Measurements from ENCODE around the gene CREB3L2. TPM values are rescaled to one million over a fixed set of nuclear protein-coding genes. Genes with fewer than 3 reads are reported as not detected.
A peak's percentile ranks its signal among the peaks of the same experiment; 100 is the strongest.
"Not testable (repeated sequence)": the region's sequence is repeated elsewhere in the genome, so short reads cannot be mapped to it uniquely, and the experiment has no call there.

The CREB3L2 gene
- total RNA-seq, 1 donor from 2014 or later: 175 TPM

DNA sequence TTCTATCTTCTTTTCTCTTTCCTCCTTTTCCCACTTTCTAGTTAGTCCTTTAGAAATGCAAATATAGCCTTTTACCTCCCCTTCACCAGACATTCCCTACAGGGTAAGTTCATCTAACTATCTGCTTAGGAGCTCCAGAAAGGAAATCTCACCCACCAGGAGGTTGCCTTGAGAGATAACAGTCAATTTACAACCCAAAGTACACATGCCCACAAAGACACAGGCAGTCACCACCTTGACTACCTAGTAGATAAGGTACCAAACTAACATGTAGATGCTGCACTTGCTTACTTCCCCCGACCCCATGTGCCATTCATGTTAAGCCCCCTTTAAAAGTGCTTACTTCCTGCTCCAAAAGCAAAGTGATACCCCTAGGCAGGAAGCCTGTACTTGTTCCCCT is 12.8 kb upstream of the CREB3L2 start:
- no peak for DNase-seq (ENCODE audit: low spot score)

DNA sequence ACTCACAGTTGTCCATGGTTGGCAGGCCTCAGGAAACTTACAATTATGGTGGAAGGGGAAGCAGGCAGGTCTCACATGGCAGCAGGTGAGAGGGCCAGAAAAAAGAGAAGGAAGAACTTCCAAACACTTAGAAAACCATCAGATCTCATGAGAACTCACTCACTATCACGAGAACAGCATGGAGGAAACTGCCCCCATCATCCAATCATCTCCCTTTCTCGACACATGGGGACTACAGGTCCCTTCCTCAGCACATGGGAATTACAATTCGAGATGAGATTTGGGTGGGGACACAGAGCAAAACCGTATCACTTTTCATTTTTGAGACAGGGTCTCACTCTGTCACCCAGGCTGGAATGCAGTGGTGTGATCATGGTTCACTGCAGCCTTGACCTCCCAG is 12.3 kb upstream of the CREB3L2 start:
- not testable (repeated sequence) for DNase-seq (ENCODE audit: low spot score)

DNA sequence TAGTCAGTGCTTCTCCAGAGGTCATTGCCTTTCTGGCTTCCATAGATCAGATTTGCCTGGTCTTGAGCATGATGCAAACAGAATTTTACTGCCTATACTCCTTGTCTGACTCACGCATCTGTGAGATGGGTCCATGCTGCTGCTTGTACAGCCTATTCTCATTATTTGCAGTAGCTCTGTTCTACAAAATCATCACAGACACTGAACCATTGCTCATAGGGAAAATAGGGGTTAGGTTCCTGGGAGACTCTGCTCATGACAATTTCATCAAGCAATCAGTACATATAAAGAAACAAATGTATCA is 7.4 kb upstream of the CREB3L2 start:
- DNase-seq (ENCODE audit: low spot score): no peak

DNA sequence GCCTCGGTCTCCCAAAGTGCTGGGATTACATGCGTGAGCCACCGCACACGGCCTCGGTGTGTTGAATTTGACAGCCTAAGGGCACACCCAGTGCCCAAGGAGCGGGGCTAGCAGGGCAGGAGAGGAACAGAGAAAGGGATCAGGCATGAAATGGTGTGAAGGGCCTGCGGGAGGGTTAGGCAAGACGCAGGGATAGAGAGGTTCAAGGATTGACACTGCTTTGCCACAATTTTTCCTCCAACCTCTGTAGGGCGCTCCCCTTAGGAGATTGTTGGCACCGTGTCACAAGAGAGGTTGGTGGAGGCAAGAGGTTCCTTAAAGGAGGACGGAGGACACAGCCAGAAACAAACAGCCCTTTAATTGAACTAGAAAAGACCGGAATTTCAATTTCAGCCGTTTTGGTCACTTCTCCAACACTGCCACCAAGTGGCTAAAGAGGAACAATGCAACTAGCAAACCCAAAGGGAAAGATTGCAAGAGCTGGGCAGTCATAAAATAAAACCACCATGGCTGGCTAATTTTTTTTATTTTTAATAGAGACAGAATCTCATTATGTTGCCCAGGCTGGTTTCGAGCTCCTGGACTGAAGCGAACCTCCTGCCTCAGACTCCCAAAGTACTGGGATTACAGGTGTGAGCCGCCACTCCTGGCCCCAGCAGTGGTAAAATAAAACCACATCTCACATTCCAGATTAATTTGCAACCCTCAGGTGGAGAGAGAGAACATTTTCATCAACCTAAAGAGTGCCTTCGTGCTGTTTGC is 6.9 kb upstream of the CREB3L2 start:
- no peak for DNase-seq (ENCODE audit: low spot score)

DNA sequence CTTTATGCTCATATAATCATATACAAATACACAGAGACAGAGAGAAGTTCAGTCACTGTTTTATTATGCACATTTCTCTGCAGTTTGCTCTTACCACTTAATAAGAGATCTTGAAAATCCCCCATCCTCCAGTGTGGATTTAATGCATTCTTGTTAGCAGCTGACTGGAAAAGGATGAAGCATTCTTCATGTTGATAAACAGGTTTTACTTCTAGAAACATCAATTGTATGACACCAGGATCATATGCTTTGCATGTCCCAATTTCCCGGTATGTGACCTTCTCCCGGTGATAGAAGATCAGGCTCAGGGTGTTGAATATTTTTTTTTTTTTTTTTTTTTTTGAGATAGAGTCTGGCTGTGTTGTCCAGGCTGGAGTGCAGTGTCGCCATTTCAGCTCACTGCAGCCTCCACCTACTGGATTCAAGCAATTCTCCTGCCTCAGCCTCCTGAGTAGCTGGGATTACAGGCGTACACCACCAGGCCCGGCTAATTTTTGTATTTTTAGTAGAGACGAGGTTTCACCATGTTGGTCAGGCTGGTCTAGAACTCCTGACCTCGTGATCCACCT is 6.2 kb upstream of the CREB3L2 start:
- DNase-seq (ENCODE audit: low spot score): no peak

DNA sequence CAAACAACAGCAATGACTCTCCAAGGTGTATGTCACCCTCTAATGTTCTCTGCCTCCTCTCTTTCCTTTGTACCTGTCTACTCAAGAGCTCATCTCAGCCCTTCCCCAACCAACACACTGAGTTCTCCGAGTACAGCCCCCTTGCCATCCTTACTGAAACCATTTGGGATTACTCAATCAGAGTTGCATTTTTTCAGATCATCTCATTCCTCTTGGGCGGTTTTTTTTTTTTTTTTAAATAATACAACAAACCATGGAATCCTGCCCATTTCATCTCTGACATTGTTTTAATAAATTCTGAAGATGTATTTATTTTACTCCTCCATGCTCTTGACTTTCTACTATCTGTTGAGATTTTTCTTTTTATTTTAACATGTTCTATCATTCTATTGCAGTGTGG is 4.2 kb upstream of the CREB3L2 start:
- DNase-seq (ENCODE audit: low spot score): no peak

DNA sequence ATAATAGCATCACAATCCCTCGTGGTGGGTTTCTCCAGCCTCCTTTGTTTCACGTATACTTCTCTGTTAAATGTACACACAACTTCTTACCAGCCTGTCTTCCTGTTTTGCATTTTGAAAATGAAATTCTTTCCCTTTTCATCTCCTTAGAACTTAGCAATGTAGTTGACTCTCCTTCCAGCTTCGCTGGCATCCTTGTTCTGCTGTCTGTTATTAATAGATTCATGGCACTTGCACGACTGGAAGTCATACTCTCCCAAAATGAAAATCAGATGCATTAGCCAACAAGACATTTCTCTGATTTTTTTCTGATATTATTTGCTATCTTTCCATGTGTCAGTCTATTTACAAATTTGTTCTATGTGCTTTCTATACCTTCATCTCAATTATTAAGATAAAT is 3.0 kb upstream of the CREB3L2 start:
- DNase-seq (ENCODE audit: low spot score): no peak

DNA sequence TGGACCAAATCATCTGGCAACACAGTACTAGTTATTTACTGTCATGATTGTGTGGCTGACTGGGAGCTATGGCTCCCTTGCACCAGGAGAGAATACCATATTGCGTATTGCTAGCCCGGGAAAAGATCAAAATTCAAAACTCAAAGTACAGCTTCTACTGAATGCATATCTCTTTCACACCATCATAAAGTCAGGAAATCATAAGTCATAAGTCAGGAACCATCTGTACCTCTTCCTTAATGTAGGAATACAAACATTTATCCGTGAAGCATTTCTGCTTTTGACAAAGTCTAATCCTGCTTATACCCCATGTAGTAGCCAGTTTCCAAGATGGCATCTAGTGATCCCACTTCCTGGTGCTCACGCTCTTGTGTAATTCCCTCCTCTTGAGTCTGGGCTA is 2.2 kb upstream of the CREB3L2 start:
- DNase-seq (ENCODE audit: low spot score): no peak

DNA sequence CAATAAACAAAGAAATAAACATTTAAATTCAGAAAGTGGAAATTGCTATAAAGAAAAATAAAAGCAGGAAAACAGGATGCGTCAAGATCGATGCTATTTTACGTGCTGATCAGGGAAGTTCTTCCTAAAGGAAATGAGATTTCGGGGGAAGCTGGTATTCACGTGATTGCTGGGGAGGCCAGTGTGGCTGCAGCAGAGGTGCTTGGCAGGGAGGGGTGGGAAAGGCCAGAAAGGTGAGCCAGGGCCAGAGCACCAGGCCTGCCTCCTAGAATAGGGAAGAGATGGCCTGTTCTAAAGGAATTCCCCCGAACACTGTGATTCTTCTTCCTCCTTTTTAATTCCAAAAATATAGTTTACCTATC is 923 bp upstream of the CREB3L2 start:
- DNase-seq (ENCODE audit: low spot score): no peak

DNA sequence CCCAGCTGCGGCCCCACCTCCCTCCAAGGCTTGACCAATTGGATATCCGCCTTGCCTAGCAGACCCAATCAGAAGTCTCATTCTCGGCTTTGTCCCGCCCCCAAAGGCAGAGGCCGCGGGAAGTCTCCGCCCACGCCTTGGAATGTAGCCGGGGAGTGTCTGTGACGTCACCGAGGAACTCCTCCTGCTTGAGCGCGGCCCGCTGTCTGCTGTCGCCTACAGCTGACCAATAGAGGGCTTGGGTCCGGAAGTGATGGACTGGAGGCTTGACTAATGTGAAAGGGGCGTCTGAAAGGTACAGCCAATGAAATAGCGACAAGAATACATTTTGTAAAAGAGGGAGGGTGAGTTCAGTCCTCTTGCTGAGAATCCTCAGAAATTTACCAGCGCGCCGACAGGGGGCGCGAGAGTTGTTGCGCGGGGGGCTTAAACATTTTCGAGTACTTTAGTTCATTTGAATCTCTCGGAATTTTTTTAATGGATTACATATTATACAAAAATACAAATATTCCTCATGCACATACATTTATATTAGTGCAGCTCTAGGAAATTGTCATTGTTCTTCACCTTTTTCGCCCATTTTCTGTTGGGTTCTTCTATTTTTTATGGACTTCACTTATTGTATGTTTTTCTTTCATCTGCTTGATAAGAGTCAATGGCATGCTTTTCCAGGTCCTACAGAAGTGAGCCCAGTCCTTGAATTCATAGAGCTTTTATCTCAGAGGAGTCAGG is 376 bp upstream of the CREB3L2 start:
- peak; percentile 100 for DNase-seq (ENCODE audit: low spot score)

DNA sequence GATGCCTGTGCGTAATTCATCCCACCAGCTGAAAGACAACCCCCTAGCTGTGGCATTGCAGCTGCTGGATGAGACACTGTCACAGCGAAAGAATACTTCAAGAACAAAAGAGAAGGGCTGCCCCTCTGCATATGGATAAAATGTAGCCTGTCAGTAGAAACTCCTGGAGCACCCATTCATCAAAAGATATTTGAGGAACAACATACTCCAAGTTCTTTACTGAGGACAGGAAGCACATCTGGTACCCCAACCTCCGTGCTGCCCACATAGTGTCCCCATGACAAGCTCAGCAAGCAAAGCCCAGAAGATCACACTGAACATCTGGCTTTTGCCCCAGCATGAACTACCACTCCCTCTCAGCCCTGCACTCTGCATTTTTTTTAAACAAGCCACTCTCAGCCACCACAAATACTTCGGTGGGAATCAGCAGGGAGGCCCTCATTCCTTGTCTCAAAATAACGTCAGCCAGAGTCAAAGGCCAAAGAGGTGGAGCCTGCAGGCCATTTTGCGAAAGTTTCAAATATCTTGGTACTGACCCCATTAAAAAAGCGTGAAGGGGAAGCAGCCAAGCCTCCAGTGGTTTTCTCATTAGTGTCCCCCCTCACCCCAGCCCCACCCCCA is 1.7 kb downstream of the CREB3L2 start:
- no peak for DNase-seq (ENCODE audit: low spot score)

DNA sequence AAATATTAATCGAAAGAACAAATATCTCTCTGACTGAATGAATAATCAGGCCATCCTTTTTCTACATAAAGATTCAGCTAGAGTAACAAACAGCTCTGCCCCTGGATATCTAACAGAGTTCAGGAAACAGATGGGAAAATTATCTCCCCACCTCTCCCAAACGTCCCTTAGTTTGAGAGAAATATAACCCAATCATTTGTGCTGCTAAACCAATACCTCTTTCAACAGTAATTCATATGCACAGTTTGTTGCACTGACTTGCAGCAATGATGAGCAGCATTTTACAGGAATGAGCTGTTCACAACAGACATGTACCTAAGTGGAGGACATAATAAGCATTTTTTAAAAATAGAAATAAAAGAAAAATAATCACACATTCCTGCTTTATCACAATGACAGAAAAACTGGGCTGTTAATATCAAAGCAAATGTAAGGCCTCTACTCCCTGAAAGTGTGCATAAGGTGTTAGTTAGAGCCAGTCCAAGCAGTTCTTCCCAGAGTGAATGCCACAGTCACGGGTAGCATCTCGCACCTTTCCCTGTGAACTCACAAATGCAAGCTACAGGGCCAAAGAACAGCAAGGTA is 2.3 kb downstream of the CREB3L2 start:
- DNase-seq (ENCODE audit: low spot score): no peak

DNA sequence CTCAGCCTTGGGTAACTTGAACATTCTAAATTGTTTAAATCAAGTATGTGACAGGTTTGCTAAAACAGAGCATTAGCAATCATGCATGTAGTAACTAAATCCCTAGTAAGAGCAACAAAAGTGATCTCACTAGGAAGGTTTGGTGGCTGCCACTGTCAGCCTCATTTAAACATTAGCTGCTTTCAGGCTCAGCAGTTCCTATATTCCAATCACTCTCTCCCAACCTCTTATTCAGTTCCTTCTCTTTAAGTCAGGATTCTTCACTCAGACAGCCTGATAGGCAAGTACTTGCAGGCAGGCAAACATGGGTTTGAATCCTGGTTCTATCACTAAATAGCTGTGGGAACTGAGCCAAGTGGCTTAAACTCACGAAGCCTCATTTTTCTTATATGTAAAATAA is 3.6 kb downstream of the CREB3L2 start:
- no peak for DNase-seq (ENCODE audit: low spot score)

DNA sequence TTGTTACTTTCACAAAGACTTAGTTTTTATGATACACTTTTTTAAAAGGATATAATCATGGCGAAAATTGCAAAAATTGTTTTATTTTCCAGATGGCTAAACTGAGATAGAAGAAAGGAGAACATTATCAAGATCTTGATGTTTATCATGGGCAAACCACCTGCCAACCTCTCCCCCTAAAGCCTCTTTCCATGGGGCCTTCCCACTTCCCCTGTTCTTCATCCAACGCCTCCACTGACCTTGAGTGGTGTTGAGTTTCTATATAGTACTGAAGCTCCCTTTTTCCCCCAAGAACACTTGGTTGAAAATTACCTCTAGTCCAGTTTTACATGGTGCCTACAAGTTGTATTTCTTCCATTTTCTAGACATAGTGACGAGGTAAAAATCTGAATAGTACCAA is 5.0 kb downstream of the CREB3L2 start:
- DNase-seq (ENCODE audit: low spot score): no peak

DNA sequence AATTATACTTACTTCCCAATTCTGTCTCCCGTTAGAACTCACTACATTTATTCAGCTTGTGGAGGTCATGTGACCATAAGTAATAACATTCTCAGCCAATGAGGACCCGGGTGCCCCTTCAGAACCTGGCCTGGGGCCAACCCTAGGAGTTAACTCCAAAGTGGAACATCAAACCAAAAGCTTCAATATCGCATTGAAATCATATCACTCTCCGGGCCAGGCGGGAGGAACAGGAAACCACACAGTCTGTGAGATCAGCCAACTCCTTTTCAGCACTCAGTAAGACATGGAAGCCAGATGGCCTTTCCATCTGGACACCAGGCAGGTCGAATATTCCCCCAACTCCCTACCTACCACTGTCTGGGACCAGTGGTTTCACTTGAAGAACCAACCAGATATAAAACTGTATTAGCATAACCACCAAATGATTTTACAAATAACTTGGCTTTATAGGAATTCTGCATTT is 5.5 kb downstream of the CREB3L2 start:
- no peak for DNase-seq (ENCODE audit: low spot score)

DNA sequence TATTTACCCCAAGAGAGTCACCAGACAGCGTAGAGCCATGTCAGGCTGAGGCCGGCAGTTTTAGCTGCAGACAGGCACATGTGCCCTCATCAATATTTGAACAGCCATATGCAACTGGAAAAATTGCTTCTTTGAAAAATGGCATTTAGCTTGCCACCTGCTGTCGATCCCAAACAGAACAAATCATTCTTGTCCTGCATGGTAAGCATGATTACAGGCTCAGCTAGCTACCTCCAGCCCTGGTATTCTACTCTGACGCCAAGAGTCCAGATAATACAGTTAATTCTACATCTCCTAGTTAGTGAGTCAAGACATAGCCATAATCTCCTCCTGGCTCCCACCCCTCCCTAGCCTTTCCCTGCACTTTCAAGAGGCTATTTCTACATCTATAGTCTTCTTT is 7.7 kb downstream of the CREB3L2 start:
- no peak for DNase-seq (ENCODE audit: low spot score)

DNA sequence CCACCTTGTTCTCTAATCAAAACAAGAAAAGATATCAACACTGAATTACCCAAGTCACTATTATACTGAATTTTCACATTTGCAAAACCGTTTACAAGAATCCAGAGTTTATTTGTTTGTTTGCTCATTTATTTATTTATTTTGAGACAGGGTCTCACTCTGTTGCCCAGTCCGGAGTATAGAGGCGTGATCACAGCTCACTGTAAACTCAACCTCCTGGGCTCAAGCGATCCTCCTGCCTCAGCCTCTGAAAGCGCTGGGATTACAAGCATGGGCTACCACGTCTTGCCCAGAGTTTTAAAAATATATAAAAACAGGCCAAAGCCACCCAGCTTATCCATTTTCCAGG is 8.5 kb downstream of the CREB3L2 start:
- DNase-seq (ENCODE audit: low spot score): no peak

DNA sequence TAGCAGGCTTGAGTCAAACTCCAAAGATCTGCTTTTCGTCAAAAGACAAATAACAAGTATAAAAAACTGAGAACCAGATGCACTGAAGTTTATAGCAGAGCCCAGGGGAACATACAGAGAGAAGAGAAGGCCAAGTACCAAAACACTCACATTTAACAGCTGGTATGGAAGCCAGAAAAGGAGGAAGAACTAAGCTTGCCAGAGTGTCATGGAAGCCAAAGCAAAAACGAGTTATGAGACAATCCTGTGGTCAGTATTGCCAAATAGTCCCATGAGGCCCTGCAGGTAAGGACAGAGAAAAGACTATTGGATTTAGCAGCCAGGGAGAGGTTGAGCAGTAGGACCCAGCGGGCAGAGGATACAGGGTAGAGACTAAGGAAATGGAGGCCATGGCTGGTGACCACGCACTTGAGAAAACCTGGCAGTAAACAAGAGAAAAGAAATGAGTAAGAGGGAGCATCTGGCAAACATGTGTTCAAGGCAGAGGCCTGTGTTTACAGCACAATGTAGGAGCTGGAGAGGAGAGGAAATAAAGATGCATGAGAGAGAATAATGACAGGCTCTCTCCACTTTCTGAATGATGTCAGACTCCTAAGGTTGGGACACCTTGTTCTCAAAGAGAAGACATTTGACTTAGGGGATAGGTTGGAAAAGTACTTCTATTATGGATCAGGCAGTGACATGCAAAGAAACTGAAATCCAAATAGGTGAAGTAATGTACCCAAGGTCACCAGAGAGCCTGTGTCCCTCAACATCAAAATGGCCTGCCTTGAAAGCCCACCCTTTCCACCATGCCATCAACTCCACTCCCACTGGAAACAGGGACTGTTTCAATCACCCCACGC is 9.1 kb downstream of the CREB3L2 start:
- DNase-seq (ENCODE audit: low spot score): no peak

DNA sequence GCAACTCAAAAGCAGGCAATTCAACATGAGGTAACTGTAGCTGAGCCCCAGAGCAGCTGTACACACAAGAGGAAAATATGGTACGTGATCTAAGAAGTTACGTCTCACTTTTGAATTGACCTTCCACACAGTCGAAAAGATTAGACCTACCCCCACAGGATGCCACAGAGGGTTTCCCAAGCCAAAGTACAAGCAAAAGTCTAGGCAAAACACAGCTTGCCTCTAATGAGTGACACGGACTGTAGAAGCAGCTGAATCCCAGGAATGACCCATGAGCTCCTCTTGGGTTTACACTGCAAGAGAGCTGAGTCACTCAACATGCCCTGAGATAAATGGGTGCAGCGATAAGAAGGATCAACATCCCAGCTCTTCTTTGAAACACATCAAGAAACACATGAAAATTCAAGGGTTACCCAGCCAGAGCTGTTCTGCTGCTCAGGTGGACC is 9.8 kb downstream of the CREB3L2 start:
- DNase-seq (ENCODE audit: low spot score): no peak

DNA sequence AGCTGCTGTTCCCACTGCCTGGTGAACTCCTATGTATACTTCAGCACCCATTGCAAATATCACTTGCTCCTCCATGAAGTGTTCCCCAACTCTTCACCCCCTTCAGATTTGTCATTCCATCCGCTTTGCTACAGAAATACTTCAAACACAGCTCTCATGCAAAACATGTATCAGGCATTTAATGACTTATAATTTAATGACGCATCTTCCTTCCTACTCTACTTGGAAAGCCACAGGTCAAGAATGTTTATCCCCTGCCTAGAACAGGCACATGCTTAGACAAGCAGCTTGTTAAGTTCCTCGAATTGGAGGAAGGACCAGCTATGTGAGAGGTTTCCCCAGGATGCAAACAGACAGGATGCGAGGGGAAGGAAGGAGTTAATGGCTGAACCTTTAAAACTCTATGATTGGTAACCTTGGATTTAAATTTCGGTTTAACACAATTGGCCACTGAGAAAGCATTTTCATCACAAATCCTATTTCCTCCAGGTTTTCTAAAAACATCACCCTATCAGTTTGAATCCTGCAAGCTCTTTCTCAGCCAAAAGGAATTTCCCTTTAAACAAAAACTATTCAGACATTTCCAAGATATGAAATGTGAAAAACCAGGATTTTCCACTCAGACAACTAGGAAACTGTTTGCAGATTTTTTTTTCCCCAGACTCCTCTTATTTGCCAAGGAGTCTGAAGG is 11.5 kb downstream of the CREB3L2 start:
- no peak for DNase-seq (ENCODE audit: low spot score)
